Ishikawa (cell line): ENCODE measurements around the gene KIF5C.

Source experiments
- CEBPB ChIP-seq: IDR thresholded peaks from 2 replicates; pipeline ENCODE4 v1.6.1; 2012
- CREB1 ChIP-seq: IDR thresholded peaks from 2 replicates; pipeline ENCODE4 v1.6.1; 2012; ENCODE audit warnings: low read depth
- EGR1 ChIP-seq: IDR thresholded peaks from 2 replicates; pipeline ENCODE4 v1.6.1; 2012
- EP300 ChIP-seq: IDR thresholded peaks from 2 replicates; pipeline ENCODE4 v1.6.1; 2012; ENCODE audit warnings: borderline replicate concordance
- FOXM1 ChIP-seq: IDR thresholded peaks from 2 replicates; pipeline ENCODE4 v1.6.1; 2012; ENCODE audit warnings: low read depth, borderline replicate concordance
- NFIC ChIP-seq: IDR thresholded peaks from 2 replicates; pipeline ENCODE4 v1.6.1; 2012
- RAD21 ChIP-seq: IDR thresholded peaks from 2 replicates; pipeline ENCODE4 v1.6.1; 2012; ENCODE audit warnings: low read depth
- TAF1 ChIP-seq: IDR thresholded peaks from 2 replicates; pipeline ENCODE4 v1.6.1; 2012; ENCODE audit warnings: low read depth, mild to moderate bottlenecking
- TCF12 ChIP-seq: IDR thresholded peaks from 2 replicates; pipeline ENCODE4 v1.6.1; 2012; ENCODE audit warnings: low read depth
- YY1 ChIP-seq: IDR thresholded peaks from 2 replicates; pipeline ENCODE4 v1.6.1; 2012; ENCODE audit warnings: low read depth
- ZBTB7A ChIP-seq: IDR thresholded peaks from 2 replicates; pipeline ENCODE4 v1.6.1; 2012; ENCODE audit warnings: low read depth
- TF ChIP-seq, protein P1 (sequence below): IDR thresholded peaks from 2 replicates; pipeline ENCODE4 v1.6.1; 2012; ENCODE audit warnings: low read depth, mild to moderate bottlenecking
- TF ChIP-seq, protein P2 (sequence below): IDR thresholded peaks from 2 replicates; pipeline ENCODE4 v1.6.1; 2012

DNA sequence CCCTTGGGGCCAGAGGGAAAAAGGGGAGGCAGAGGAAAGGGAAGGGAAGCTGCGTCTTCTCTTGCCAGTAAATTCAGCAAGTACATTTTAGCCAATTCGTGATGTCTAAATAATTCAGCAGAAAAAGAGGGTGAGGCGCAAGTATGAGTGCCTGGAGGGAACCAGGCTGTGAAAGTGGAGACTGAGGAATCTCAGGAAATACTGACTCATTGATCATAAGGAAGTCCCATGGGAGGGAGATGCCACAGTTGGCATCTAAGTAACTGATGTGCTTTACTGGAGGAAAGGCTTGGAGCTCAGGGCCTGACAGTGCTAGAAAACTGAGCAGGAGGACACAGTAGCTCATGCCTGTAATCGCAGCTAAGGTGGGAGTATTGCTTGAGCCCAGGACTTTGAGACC, 31.1 kb downstream of the KIF5C start:
- TF ChIP-seq TAF1: no peak
- TF ChIP-seq EP300: no peak
- no peak for TF ChIP-seq YY1
- no peak for TF ChIP-seq RAD21
- TF ChIP-seq EGR1: no peak
- no peak for TF ChIP-seq CEBPB
- TF ChIP-seq FOXM1: no peak
- TF ChIP-seq, protein P1, sequence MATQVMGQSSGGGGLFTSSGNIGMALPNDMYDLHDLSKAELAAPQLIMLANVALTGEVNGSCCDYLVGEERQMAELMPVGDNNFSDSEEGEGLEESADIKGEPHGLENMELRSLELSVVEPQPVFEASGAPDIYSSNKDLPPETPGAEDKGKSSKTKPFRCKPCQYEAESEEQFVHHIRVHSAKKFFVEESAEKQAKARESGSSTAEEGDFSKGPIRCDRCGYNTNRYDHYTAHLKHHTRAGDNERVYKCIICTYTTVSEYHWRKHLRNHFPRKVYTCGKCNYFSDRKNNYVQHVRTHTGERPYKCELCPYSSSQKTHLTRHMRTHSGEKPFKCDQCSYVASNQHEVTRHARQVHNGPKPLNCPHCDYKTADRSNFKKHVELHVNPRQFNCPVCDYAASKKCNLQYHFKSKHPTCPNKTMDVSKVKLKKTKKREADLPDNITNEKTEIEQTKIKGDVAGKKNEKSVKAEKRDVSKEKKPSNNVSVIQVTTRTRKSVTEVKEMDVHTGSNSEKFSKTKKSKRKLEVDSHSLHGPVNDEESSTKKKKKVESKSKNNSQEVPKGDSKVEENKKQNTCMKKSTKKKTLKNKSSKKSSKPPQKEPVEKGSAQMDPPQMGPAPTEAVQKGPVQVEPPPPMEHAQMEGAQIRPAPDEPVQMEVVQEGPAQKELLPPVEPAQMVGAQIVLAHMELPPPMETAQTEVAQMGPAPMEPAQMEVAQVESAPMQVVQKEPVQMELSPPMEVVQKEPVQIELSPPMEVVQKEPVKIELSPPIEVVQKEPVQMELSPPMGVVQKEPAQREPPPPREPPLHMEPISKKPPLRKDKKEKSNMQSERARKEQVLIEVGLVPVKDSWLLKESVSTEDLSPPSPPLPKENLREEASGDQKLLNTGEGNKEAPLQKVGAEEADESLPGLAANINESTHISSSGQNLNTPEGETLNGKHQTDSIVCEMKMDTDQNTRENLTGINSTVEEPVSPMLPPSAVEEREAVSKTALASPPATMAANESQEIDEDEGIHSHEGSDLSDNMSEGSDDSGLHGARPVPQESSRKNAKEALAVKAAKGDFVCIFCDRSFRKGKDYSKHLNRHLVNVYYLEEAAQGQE: no peak
- TF ChIP-seq TCF12: no peak
- TF ChIP-seq, protein P2, sequence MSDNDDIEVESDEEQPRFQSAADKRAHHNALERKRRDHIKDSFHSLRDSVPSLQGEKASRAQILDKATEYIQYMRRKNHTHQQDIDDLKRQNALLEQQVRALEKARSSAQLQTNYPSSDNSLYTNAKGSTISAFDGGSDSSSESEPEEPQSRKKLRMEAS: no peak
- no peak for TF ChIP-seq NFIC
- no peak for TF ChIP-seq CREB1
- no peak for TF ChIP-seq ZBTB7A
